ENCODE measurements around the gene PIK3CD.

The PIK3CD gene

GRCh38 chr1:9690440-9691107, 39.0 kb downstream of the PIK3CD start:
- DNase-seq (ENCODE audit: extremely low read depth, low read depth), result no peak
- TF ChIP-seq CTCF (IDR thresholded peaks at IDR 0.05; ENCODE audit: low read depth, low read length), result no peak

- DNase-seq (ENCODE audit: extremely low read depth, low read depth), result no peak
- no peak for TF ChIP-seq CTCF (IDR thresholded peaks at IDR 0.05; ENCODE audit: low read depth, low read length)
Measured at GRCh38 chr1:9691108-9691445, 39.5 kb downstream of the PIK3CD start.

GRCh38 chr1:9691691-9692090, 40.2 kb downstream of the PIK3CD start:
- TF ChIP-seq CTCF (IDR thresholded peaks at IDR 0.05; ENCODE audit: low read depth, low read length), result no peak; the same call in 1 of the 2 replicates

GRCh38 chr1:9696793-9697192, 45.3 kb downstream of the PIK3CD start:
- no peak for TF ChIP-seq CTCF (IDR thresholded peaks at IDR 0.05; ENCODE audit: low read depth, low read length)
- DNase-seq (ENCODE audit: extremely low read depth, low read depth), result no peak

More at GRCh38 chr1:9691691-9692090, 40.2 kb downstream of the PIK3CD start:
- no peak for DNase-seq (ENCODE audit: extremely low read depth, low read depth)

- no peak for DNase-seq (ENCODE audit: extremely low read depth, low read depth)
- TF ChIP-seq CTCF (IDR thresholded peaks at IDR 0.05; ENCODE audit: low read depth, low read length), result no peak
Measured at GRCh38 chr1:9699361-9699760, 47.8 kb downstream of the PIK3CD start.

GRCh38 chr1:9700340-9700739, 48.8 kb downstream of the PIK3CD start:
- DNase-seq (ENCODE audit: extremely low read depth, low read depth), result no peak
- TF ChIP-seq CTCF (IDR thresholded peaks at IDR 0.05; ENCODE audit: low read depth, low read length), result no peak

- TF ChIP-seq CTCF (IDR thresholded peaks at IDR 0.05; ENCODE audit: low read depth, low read length), result no peak
- DNase-seq (ENCODE audit: extremely low read depth, low read depth), result no peak
Measured at GRCh38 chr1:9701665-9702064, 50.1 kb downstream of the PIK3CD start.
